Right lung (tissue), 5 donors: ENCODE results near the gene UMAD1. TPM values are rescaled to one million over a fixed set of nuclear protein-coding genes. Genes with fewer than 3 reads are reported as not detected.
"Not testable (repeated sequence)": the region's sequence is repeated elsewhere in the genome, so short reads cannot be mapped to it uniquely, and the experiment has no call there.

Experiments used
- DNase-seq, 2 donors: peaks; one replicate each; pipeline ENCODE4 v3.0.0-alpha.2; 2013
- polyA plus RNA-seq, 5 donors: library from polyadenylated mRNA; unstranded; fragments of 120-200 nt; gene quantifications; one replicate each; pipeline versions ENCODE4 v1.2.1 to v1.2.3, GENCODE V29; 2013; ENCODE audit warnings: inconsistent platforms in 1 of 5, low replicate concordance in 1 of 5; ENCODE audit not compliant: insufficient read length in 5 of 5, insufficient read depth in 1 of 5

Gene UMAD1
- polyA plus RNA-seq, 5 donors, result 13.7 to 16.5 (median 15.3) TPM

DNA sequence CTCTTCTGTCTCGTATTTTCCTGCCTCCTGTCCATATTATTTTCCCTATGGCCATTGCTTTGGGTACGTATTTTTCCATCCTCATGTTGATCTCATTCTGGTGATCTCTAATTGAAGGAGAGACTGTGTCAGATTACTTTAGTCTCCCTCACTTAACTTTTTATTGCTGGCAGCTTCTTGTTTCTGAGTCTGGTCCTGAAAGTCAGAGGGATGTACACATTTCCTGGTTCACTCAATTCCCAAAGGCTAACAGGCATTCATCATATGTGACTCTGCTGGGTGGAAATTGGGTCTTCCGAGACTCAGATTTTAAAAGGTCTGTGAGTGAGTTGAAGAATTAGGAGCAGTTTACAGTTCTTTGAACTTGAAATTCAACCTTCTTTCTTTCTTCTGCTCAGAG, 10.9 kb downstream of the UMAD1 start:
- no peak for DNase-seq

DNA sequence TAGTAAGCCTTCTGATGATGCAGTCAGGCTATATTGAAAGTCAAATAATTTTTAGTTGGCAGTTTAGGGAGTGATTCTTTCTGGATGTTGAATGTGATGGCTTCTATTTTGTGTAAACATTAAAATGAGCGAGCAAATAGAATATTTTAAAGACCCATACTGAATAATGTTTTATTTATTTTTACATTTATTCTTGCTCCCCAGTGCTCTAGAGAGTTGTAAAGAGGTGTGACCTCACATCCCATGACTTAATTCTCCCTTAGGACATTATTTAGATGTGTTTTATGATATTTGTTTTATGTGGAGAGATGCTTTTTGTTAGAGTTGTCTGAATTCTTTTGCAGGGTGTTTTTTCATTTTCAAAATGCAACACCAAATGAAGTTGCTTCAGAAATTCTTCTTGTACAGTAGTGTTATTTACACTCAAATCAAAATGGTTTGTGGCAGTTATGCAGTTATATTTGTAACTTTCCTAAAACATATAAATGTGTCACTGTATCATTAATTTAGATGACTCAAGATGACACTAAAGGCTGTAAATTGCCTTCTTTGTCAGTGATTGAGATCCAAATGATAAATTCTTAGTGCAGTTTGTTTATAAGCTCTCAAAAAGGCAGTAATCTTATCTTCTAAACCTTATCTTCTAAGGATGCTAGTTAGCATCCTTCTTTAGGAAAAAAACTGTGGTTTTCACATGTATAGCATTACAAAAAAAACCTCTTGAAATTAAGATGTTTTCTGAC, 12.4 kb downstream of the UMAD1 start:
- DNase-seq, result no peak

DNA sequence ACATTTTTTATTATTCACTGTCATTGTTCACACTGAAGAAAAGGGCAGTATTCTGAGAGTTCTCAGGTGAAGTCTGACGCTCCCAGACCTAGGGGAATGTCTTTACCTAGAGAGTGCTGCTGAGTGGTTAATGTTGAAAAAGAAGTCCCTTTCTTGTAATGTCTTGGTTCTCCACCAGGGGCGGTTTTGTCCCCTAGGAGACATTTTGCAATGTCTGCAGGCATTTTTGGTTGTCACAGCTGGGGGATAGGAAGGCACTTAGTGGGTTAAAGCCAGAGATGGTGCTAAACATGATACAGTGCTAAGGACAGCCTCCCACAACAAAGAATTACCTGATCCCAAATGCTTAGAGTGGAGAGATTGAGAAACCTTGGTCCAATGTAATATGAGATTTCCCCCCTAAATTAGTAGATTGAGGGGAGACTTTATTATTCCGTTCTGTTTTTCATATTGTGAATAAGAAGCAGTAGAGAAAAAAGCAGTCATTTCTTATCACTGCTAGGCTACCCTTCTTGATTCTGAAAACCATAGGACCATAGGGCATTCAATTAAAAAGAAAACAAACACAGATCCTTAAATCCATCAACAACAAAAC, 13.1 kb downstream of the UMAD1 start:
- no peak for DNase-seq

DNA sequence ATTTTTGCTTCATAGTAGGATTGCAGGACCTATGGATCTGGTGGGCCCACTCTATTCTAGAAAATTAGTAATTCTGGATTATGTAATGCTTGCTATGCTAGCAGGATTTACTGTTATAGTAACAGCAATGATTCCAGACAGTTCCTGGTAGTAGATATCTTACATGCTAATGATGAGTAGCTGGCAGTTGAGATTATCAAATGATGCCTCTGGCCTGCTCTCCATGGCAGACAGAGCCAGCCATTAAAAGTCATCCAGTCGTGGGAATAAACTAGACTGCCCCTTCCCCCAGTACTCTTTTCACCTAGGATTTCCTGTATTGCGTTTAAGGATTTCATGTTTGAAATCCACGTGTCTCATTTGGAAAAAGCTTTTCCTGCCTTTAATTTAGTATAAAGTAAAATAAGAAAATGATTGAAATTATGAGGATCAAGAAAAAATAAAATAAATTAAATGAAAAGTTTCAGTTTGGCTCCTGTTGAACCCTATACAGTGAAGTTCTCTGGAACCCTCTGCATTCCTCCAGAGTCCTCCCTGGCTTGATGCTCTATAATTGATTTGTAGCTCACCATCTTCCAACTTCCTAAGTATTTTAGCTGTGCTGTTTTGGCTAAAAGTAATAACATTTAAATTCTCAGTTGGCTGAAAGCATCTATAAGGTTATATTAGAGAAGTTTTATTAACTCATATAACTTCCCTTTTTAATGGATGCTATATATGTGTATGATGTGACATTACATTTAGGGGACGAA, 14.6 kb downstream of the UMAD1 start:
- no peak for DNase-seq

DNA sequence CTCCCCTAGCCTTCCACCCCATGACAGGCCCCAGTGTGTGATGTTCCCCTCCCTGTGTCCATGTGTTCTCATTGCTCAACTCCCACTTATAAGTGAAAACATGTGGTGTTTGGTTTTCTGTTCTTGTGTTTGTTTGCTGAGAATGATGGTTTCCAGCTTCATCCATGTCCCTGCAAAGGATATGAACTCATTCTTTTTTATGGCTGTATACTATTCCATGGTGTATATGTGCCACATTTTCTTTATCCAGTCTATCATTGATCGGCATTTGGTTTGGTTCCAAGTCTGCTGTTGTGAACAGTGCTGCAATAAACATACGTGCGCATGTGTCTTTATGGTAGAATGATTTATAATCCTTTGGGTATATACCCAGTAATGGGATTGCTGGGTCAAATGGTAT, 15.9 kb downstream of the UMAD1 start:
- not testable (repeated sequence) for DNase-seq

DNA sequence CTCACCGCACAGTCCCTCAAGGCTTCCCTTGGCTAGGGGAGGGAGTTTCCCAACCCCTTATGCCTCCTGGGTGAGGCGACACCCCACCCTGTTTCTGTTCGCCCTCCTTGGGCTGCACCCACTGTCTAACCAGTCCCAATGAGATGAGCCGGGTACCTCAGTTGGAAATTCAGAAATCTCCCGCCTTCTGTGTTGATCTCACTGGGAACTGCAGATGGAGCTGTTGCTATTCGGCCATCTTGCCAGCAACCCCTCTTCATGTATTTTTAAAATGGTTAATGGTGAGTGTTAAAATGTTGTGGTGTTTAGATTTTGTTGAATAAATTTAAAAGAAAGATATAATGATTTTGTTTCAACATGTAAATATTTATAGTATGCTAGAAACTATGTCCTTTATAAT, 22.0 kb downstream of the UMAD1 start:
- DNase-seq, result no peak

DNA sequence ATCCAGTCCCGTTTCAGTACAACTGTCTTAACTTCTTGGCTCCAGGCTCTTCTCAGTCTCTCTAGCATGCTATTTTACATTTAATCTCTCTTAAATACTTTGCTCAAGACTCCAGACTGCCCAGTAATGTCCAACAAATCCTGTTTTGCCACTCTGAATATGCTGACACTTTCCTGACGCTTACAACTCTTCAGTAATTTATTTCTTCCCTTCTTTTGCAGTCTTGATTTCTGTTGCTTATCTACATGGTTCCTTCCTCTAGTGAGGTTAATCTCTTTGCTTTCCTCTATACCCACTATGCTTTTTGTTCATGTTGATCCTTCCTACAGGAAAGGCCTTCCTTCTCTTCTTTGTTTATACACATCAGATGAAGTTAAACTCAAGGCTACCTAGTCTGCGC, 23.7 kb downstream of the UMAD1 start:
- DNase-seq, result no peak

DNA sequence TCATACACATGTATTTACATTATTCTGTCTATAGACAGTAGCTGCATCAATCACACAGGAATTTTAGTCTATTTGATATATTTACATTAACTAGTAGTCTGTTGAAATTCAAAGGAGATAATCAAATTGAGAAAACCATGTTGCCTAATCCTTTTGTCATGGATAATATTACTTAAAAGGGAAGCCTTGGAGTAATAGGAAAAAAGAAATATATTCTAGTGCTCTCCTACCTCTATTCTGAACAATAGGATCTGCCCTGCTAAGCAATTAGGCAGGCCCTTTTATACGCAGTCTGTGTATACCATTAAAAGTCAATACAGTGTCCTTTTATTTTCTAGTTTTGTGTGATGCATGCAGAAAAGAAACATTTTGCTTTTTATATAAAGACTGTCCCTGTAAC, 24.5 kb downstream of the UMAD1 start:
- DNase-seq, result no peak

DNA sequence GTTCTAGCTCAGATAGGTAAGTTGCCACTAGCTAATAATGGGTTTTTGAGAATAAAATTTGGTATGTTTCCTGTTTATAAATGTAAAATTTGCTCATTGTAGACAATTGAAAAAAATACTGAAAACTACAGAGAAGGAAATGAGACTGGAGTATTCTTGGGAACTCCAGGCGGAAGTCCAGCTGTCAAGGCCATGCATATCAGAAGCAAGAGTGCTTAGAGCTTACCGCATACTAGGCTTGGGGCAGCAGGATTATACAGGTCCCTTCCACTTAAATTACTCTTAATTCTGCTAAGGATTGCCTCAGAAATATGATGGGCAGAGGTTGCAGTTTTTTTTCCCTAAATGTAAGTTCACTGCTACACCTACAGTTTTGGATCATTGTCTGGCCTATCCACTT, 26.6 kb downstream of the UMAD1 start:
- DNase-seq, result no peak

DNA sequence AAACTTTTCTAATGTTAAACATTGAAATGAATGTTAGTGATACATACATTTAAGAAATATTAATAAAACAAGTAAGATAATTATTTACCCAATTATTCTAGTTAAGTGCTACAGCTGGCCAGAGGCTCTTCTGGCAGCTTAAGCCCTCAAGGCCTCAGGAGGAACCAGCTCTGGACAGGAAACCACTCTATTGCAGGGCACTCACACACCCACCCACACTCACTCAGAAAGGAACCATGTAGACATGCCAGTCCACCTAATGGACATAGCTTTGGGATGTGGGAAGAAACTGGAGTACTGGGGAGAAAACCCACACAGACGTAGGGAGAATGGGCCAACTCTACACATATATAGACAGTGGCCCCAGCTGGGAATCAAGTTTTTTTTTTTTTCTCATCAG, 28.2 kb downstream of the UMAD1 start:
- DNase-seq, result no peak

DNA sequence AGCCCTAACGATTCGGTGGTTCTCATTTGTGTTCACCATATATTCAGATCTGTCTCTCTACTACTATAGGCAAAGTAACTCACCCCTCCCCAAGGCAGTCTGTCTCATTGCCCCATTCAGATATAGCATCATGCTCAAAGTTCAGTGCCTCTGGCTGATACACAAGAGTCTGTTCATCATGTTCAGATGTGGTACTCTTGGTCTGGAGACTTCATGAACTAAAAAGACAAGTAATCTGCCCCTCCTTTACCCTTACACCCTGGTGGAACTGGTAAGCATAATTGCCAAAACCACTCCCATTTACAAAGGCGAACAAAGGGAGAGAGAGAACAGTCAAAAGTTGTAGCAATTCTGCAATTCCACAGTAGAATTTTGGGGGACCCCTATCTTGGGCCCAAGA, 29.9 kb downstream of the UMAD1 start:
- DNase-seq, result no peak

DNA sequence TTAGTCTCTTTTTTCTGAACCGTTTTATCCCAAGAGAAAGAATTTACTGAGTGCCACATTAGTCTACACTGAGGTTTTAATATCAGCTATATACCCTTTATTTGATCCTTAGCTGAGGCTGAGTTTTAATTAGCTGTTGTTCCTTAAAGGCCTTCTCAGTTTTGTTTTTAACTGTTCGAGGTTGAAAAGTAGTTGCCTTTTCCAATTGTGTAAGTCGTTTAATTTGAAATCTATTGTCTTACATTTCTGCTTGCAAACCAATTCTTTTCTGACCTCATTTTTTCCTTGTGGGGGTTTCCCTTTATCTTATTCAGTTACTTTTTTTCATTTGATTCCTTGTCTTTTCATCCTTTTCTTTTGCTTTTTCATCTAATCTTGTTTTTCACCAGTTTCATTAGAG, 30.8 kb downstream of the UMAD1 start:
- no peak for DNase-seq

DNA sequence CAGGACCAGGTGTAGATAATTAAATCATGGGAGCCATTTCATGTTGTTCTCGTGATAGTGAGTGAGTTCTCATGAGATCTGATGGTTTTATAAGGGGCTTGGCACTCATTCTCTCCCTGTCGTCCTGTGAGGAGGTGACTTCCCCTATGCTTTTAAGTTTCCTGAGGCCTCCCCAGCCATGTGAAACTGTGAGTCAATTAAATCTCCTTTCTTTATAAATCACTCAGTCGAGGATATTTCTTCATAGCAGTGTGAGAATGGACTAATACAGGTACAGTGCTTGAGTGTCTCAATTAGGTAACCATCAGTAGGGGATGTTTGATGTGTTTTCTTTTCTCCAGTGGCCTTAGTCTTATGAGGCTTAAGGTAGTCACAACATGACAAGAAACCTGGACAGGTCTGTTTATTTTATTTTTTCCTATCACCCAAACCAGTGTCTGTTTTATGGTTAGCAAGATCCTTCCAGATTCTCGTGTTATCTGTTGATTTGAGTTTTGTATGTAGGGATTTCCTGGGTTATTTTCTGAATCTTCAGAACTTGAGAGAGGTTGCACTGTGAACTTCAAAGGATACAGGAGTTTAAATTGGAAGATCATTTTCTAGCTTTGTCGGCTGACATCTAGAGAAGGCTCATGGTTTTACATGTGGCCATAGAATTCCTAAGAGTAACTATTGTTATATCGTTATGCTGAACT, 32.1 kb downstream of the UMAD1 start:
- DNase-seq, result no peak

DNA sequence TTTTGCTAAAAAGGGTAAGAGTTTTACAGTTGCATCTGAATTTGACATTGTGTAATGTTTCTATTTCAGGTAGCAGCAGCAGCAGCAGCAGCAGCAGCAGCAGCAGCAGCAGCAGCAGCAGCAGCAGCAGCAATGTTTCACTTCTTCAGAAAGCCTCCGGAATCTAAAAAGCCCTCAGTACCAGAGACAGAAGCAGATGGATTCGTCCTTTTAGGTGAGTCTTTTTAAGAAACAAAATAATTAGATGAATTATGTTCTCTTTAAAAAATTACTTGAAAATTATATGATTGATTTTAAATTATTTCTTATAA, 32.6 kb downstream of the UMAD1 start:
- DNase-seq, result no peak

DNA sequence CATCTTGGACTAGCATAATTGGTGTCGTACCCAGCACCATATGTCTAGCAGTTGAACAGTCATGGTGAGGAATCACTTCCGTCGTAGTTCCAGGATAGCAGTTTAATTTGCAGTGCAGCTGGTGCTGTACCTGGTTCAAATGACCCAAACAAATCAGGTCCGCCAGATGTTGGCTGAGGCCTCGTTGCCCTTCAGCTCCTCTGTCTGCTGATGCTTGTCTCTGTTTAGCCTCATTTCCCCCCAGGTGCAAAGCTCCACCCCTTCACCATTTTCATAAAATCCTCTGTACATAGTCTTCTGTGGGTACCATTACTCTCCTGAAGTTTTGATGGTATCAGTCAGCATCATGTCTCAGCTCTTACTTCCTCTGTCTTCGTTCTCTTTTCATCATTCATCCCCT, 35.1 kb downstream of the UMAD1 start:
- no peak for DNase-seq

DNA sequence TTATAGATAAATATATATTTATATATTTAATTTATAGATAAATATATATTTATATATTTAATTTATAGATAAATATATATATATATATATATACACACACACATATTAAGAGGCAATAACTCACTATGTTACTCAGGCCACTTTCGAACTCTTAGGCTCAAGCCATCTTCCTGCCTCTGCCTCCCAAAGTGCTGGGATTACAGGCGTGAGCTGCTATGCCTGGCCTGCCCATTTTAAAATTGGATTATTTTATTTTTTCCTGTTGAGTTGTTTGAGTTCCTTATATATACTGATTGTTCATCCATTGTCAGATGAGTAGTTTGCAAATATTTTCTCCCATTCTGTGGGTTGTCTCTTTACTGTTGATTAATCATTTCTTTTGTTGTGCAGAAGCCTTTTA, 39.1 kb downstream of the UMAD1 start:
- not testable (repeated sequence) for DNase-seq

DNA sequence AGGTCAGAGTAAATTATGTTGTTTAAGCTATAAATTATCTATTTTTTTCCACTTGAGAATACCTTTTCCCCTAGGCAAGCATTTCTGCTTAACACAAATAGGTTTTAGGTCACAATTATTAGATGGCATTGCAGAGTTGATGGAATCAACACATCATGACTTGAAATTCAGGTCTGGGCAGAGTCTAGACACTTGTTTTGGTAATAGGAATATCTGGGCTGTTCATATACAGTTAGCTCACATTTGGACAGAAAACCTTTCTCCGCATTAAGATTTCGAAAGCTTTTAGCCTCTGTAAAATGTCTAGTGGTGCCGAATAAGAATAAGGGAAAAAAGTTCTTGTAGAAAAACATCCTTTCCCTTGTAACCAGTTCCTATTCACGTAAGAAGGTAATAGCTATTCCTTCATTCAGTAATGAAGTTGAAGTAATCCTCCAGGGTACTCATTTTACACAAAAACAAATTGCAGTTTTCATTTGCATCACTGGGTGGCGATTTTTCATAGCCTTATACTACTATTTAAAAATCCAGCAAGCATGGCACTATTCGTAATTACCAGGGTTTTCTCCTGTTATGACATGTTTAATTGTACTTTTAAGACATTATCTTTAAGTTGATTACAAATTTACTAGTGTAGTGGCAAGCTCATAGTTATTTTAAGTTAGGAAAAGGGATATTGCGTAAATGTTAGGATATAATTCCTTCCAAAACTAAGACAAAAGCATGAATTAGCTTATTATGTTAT, 40.8 kb downstream of the UMAD1 start:
- DNase-seq, result peak; percentile 51 to 52

DNA sequence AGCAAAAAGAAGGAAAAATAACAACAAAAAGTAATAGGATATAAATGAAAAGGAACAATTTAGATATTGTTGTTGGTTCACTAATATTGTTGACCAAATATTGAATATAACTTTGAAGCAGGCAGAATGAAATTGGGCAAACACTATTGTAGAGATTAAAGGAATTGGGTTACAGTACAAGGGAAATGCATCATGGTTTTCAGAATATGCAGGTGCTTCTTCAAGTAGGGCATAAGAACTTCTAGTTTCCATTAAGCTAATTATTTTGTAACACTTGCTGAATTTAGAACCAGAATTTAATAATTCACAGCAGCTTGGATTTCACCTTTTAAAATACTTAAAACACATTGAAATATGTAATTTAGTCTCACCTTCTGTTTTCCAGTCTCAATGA, 41.4 kb downstream of the UMAD1 start:
- DNase-seq, result no peak

DNA sequence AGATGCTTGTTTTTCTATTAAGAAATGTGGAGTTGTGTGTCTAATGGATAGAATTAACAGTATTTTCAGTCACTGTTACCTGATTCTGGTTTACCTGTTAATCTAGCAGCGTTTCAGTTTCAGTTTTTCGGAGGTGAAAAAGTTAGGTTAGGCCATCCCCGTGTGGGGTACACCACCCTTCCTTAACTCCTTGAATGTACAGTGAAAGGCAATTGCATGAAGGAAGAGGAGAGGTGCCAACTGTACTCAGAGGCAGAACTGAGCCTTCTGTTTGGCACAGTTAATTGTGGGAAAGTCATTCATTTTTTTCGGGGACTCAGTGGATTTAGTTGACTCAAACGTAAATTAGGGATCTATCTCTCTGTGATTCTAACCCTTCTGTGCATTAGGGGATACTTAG, 42.3 kb downstream of the UMAD1 start:
- DNase-seq, result no peak

DNA sequence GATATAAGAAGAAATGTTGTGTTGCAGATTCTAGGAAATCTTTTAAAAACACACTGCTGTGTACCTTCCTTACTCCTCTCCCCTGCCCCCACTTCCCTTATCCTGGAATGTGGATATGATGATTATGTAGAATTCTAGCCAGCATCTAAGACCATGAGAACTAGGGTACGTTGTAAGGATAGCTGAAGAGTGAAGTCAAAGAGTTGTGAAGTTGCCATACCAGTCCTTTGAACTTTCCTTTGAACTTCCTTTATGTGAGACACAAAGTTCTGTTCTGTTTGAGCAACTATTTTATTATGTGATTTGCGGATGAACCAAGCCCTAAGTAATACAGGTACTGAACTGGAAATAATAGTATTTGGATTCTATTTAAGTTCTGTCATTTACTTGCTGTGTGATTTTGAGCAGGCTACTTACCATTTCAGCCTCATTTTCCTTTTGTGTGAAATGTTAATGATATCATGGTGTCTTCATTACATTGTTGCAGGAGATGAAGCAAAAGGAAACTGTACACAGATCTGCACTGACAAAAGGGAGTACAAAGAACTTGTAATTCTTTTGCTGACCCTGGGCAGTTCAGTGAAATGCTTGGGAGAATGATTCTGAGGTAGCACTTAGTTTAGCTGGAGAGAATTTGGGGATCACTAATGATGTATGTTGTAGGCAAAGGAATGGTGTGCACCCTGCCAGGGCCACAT, 46.4 kb downstream of the UMAD1 start:
- DNase-seq, result no peak

DNA sequence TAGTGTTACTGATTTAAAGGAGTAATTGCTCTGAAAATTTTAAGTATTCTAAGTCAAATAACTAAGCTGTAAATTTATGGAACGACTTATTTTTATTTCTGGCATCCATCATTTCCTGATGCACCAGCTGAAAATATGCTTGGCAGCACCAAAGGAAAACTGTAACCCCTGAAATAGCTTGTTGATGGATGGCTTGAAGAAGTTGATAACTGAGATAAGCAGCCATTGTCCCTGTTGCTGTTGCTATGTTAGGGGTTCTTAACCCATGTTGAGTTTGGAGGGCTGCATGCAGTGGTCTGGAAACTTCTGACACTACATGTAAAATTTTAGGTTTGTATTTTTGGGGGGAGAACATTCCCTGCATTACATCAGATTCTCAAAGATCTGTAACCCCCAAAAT, 47.2 kb downstream of the UMAD1 start:
- DNase-seq, result no peak
